Heart left ventricle (tissue), 16 donors: Measurements from ENCODE around the gene OBSL1. TPM values are rescaled to one million over a fixed set of nuclear protein-coding genes. Genes with fewer than 3 reads are reported as not detected.
A peak's percentile ranks its signal among the peaks of the same experiment; 100 is the strongest.

Source experiments
- ATAC-seq, 4 donors: fragments of 200-7000 bp; cut with Tn5 transposase; one replicate each; pipeline ENCODE4 v1.9.1; 2020 to 2022; ENCODE audit warnings: moderate library complexity in 4 of 4, mild to moderate bottlenecking in 3 of 4, moderate number of reproducible peaks in 1 of 4
- DNase-seq, 5 donors: peaks; one replicate each; pipeline ENCODE4 v3.0.0-alpha.2; 2020
- H3K27ac ChIP-seq, 12 donors: fragments of 200-600 bp; sonication (generic) in 4 of 12; one replicate each; pipeline versions ENCODE4 v1.5.0 to v1.8.0; 2016 to 2022; ENCODE audit warnings: mild to moderate bottlenecking in 2 of 12
- H3K27me3 ChIP-seq, 9 donors: fragments of 200-600 bp; sonication (generic) in 2 of 9; one replicate each; pipeline versions ENCODE4 v1.5.1 to v1.8.0; 2016 to 2022; ENCODE audit warnings: mild to moderate bottlenecking in 3 of 9
- H3K36me3 ChIP-seq, 9 donors: fragments of 200-600 bp; sonication (generic) in 2 of 9; one replicate each; pipeline versions ENCODE4 v1.5.0 to v1.8.0; 2018 to 2022; ENCODE audit warnings: mild to moderate bottlenecking in 2 of 9
- H3K4me1 ChIP-seq, 12 donors: fragments of 200-600 bp; sonication (generic) in 4 of 12; one replicate each; pipeline versions ENCODE4 v1.5.0 to v1.8.0; 2016 to 2022; ENCODE audit warnings: mild to moderate bottlenecking in 3 of 12
- H3K4me3 ChIP-seq, 12 donors: fragments of 200-600 bp; sonication (generic) in 4 of 12; one replicate each; pipeline versions ENCODE4 v1.5.0 to v1.8.0; 2017 to 2022; ENCODE audit warnings: mild to moderate bottlenecking in 9 of 12, moderate library complexity in 4 of 12
- H3K9me3 ChIP-seq, 12 donors: fragments of 200-600 bp; sonication (generic) in 4 of 12; one replicate each; pipeline versions ENCODE4 v1.5.0 to v1.8.0; 2016 to 2022; ENCODE audit warnings: mild to moderate bottlenecking in 1 of 12
- CTCF ChIP-seq, 12 donors: fragments of 200-600 bp; sonication (generic) in 4 of 12; IDR thresholded peaks; one replicate each; pipeline versions ENCODE4 v1.5.0 to v1.8.0; 2018 to 2022; ENCODE audit warnings: antibody characterized with exemption in 12 of 12, mild to moderate bottlenecking in 5 of 12
- POLR2A ChIP-seq, 2 donors: fragments of 450-650 bp; IDR thresholded peaks; one replicate each; pipeline ENCODE4 v1.6.1; 2017; ENCODE audit warnings: antibody characterized with exemption in 2 of 2, mild to moderate bottlenecking in 2 of 2, moderate library complexity in 2 of 2
- WGBS, 4 donors: extraction: QIAGEN DNeasy Blood & Tissue Kit in 2 of 4; methylation state at CpG; one replicate each; pipeline versions ENCODE4 v1.1.5 to v1.1.7; 2013 to 2018; 5-methylcytosine and 5-hydroxymethylcytosine counted together
- intact Hi-C, 10 donors: fragments of 100-400 bp; cut with DNase I; formaldehyde crosslinking; loops; one replicate each; pipeline versions ENCODE4 v1.11.1 to v1.14.2; 2022
- polyA plus RNA-seq, 2 donors: library from polyadenylated mRNA; stranded (reverse); fragments of 200-250 nt; gene quantifications; one replicate each; pipeline ENCODE4 v1.2.3, GENCODE V29; 2013
- total RNA-seq, 9 donors: library from RNA; depleted of rRNA in 2 of 9; stranded (reverse); fragments of >200 nt in 2 of 9; fragmentation: NEBNext Ultra II Directional in 3 of 9; extraction: Animal tissue kit (Norgen Biotek cat#: 25700) in 3 of 9; gene quantifications; one replicate each; pipeline versions ENCODE4 v1.1.0 to v1.2.4, GENCODE V29; 2016 to 2023
- donor health status: ischemic (EF 13 %, LVEDD 7.1; RV severe dilation, severe dysfunction).
- donor health status: healthy with polysubstance abuse.
- donor health status: DM: no; HTN: yes; CAD: no.
- donor health status: DM: no; HTN: no; CAD: no.
- donor health status: ischemic (EF 25% LVEDD 6.9; RV normal size, moderate dysfunction).
- donor health status: ischemic (EF 25% LVEDD 5.7; RV mildly dilated, moderate dysfunction).
- donor health status: healthy.
- donor health status: DM: yes; HTN: yes; CAD: no.
- donor health status: ischemic (EF 35%, LVEDD 5.7; RV mildly dilated, moderate dysfunction).
- donor health status: nonischemic (EF 11% LVEDD 7.7; RV severe dilation, severe dysfunction).
- donor health status: DM: yes; HTN: yes; CAD: no.
- donor health status: PGD.
- donor health status: ischemic (EF 29% LVEDD 5.4; RV normal size, mild dysfunction).
- donor health status: nonischemic (EF 23%, LVEDD 6.1; RV moderate dilation, normal function).

Gene OBSL1
- total and polyA plus RNA-seq, 11 donors, result 88.1 to 230 (median 177) TPM

GRCh38 chr2:219545295-219545942, 25.9 kb downstream of the OBSL1 start:
- Histone ChIP-seq H3K36me3 (peaks cover 0 to 16% (median 12%) of the 10 kb centered on the region in 9 donors), H3K27ac (no peak overlapping the region), H3K27me3 (peaks cover 0 to 21% (median 0%) of the 10 kb centered on the region in 9 donors), H3K9me3 (no peaks in the 10 kb centered on the region), H3K4me3 (no peak overlapping the region), H3K4me1 (peaks cover 0 to 35% (median 24%) of the 10 kb centered on the region in 12 donors)
- DNase-seq (no peak), ATAC-seq (no peak)
- intact Hi-C loops, result loop anchor here in 1 of 10 donors (10.0 kb wide), 1 partner anchor 99 kb away; no protein-coding TSS in a partner anchor
- 71 to 88% (median 83%) methylated on average over 3 of the region's 3 CpGs for WGBS, 4 donors
- no peak for TF ChIP-seq POLR2A (IDR thresholded peaks at IDR 0.05)
- TF ChIP-seq CTCF (IDR thresholded peaks at IDR 0.05), result no peak

GRCh38 chr2:219544567-219544966, 26.8 kb downstream of the OBSL1 start:
- DNase-seq (no peak), ATAC-seq (no peak)
- H3K36me3 ChIP-seq, result peaks cover 0 to 22% (median 18%) of the 10 kb centered on the region in 9 donors
- peak overlapping the region in 10 of 12 donors; percentile 57 to 92 (median 78) for H3K4me3 ChIP-seq
- H3K9me3 ChIP-seq, result no peaks in the 10 kb centered on the region
- no peak for TF ChIP-seq POLR2A (IDR thresholded peaks at IDR 0.05)
- TF ChIP-seq CTCF (IDR thresholded peaks at IDR 0.05), result no peak
- peak overlapping the region in 8 of 12 donors; percentile 81 to 97 (median 89) for H3K27ac ChIP-seq
- H3K4me1 ChIP-seq, result peaks cover 0 to 35% (median 24%) of the 10 kb centered on the region in 12 donors
- peaks cover 0 to 21% (median 0%) of the 10 kb centered on the region in 9 donors for H3K27me3 ChIP-seq
- 49 to 54% (median 49%) methylated on average over 9 of the region's 9 CpGs for WGBS, 4 donors
- intact Hi-C loops, result loop anchor here in 7 of 10 donors (5.0 to 10.0 kb wide), 5 partner anchors 53 to 148 kb away; partner anchors contain the start of gene STK11IP (in 1 of the 7)

GRCh38 chr2:219543596-219544358, 27.6 kb downstream of the OBSL1 start, which contains the start of the genes CHPF and TMEM198:
TSS of gene CHPF (minus strand) at chr2:219543809. CDS start at chr2:219543538, 271 bp downstream.
TSS of gene TMEM198 (plus strand) at chr2:219544028. CDS start at chr2:219544728, 700 bp downstream.
- intact Hi-C loops, result loop anchor here (1.0 to 10.0 kb wide), 12 partner anchors 54 to 149 kb away; partner anchors contain the start of gene STK11IP (in 1 of the 10)
- Histone ChIP-seq H3K27ac (peak within 1 kb of the TSS; percentile 43 to 97 (median 88)), H3K27me3 (peaks cover 0 to 21% (median 0%) of the 10 kb centered on the region in 9 donors)

More at GRCh38 chr2:219543596-219544358, 27.6 kb downstream of the OBSL1 start, which contains the start of the genes CHPF and TMEM198:
- H3K4me1 ChIP-seq, result peaks cover 0 to 35% (median 25%) of the 10 kb centered on the region in 12 donors
- TF ChIP-seq CTCF (IDR thresholded peaks at IDR 0.05) (no peak), POLR2A (IDR thresholded peaks at IDR 0.05) (peak in 1 of 2 donors; percentile 75)
- DNase-seq (peak; percentile 97 to 99 (median 98)), ATAC-seq (peak; percentile 92 to 95 (median 93))
- peaks cover 0 to 29% (median 26%) of the 10 kb centered on the region in 9 donors for H3K36me3 ChIP-seq
- H3K4me3 ChIP-seq, result peak within 1 kb of the TSS; percentile 46 to 92 (median 73)
- no peaks in the 10 kb centered on the region for H3K9me3 ChIP-seq
- WGBS, 4 donors, result 0 to 1% (median 1%) methylated on average over 26 to 75 of the region's 75 CpGs
